GM15510 (cell line): Measurements from ENCODE around the gene RFX4.

ENCODE experiments used
- POLR2A ChIP-seq: IDR thresholded peaks from 3 replicates; pipeline ENCODE4 v1.6.1; 2011; ENCODE audit warnings: borderline replicate concordance; ENCODE audit not compliant: insufficient read length; ENCODE audit errors: extremely low read depth

RFX4 gene

GRCh38 chr12:106585105-106585520 lies 2.3 kb downstream of the RFX4 start:
- TF ChIP-seq POLR2A, result no peak

GRCh38 chr12:106585521-106586277 lies 2.9 kb downstream of the RFX4 start:
- no peak for TF ChIP-seq POLR2A

GRCh38 chr12:106586278-106586802 lies 3.5 kb downstream of the RFX4 start:
- no peak for TF ChIP-seq POLR2A

- no peak for TF ChIP-seq POLR2A
Observed at GRCh38 chr12:106586803-106587684, 4.2 kb downstream of the RFX4 start.

GRCh38 chr12:106588771-106589170 lies 6.0 kb downstream of the RFX4 start:
- no peak for TF ChIP-seq POLR2A

GRCh38 chr12:106590601-106591000 lies 7.8 kb downstream of the RFX4 start:
- TF ChIP-seq POLR2A, result no peak

- no peak for TF ChIP-seq POLR2A
Observed at GRCh38 chr12:106594447-106594846, 11.6 kb downstream of the RFX4 start.

- TF ChIP-seq POLR2A, result no peak
Observed at GRCh38 chr12:106595268-106595667, 12.5 kb downstream of the RFX4 start.

- no peak for TF ChIP-seq POLR2A
Observed at GRCh38 chr12:106598003-106598402, 15.2 kb downstream of the RFX4 start.

GRCh38 chr12:106599302-106599701 lies 16.5 kb downstream of the RFX4 start:
- no peak for TF ChIP-seq POLR2A

- TF ChIP-seq POLR2A, result no peak
Observed at GRCh38 chr12:106600503-106600902, 17.7 kb downstream of the RFX4 start.

- no peak for TF ChIP-seq POLR2A
Observed at GRCh38 chr12:106601031-106601430, 18.2 kb downstream of the RFX4 start.

GRCh38 chr12:106601496-106601895 lies 18.7 kb downstream of the RFX4 start:
- TF ChIP-seq POLR2A, result no peak

- no peak for TF ChIP-seq POLR2A
Observed at GRCh38 chr12:106602076-106602475, 19.3 kb downstream of the RFX4 start.

- TF ChIP-seq POLR2A, result no peak
Observed at GRCh38 chr12:106605254-106605653, 22.4 kb downstream of the RFX4 start.
